H1 (cell line): ENCODE measurements around the gene PCED1B. TPM values are rescaled to one million over a fixed set of nuclear protein-coding genes. Genes with fewer than 3 reads are reported as not detected.
"Not testable (repeated sequence)": the region's sequence is repeated elsewhere in the genome, so short reads cannot be mapped to it uniquely, and the experiment has no call there.

Experiments
- CTCF ChIA-PET: fragments of 300-600 bp; sonication (Branson Sonifier 250); formaldehyde crosslinking; loops from one replicate; lab custom pipeline; 2021; ENCODE audit not compliant: partially characterized antibody; lab: Charles Lee
- POLR2A ChIA-PET: fragments of 300-600 bp; sonication (Branson Sonifier 250); formaldehyde crosslinking; loops from one replicate; lab custom pipeline; 2021; ENCODE audit warnings: inconsistent platforms; ENCODE audit not compliant: partially characterized antibody; lab: Charles Lee
- DNase-seq, 2 experiments: peaks; one replicate each; pipeline versions ENCODE4 v3.0.0 to v3.0.0-alpha.2; 2010 to 2022; ENCODE audit warnings: low spot score in 2 of 2, low read depth in 1 of 2, mixed read lengths in 1 of 2
- FAIRE-seq: peaks from 2 replicates; lab custom pipeline; 2011; peaks lifted over from hg19 to GRCh38; lab: Jason Lieb, UNC
- H2AFZ ChIP-seq: 2 replicates; pipeline ENCODE4 v1.8.1; 2012; ENCODE audit warnings: low read length, inconsistent platforms
- H2AK5ac ChIP-seq: 2 replicates; pipeline ENCODE4 v1.6.1; 2013; ENCODE audit warnings: low read depth, low read length
- H2BK120ac ChIP-seq: replicated peaks from 2 replicates; pipeline ENCODE3; 2013; ENCODE audit warnings: low read depth, low read length, inconsistent platforms
- H2BK12ac ChIP-seq: 2 replicates; pipeline ENCODE4 v1.6.1; 2013; ENCODE audit warnings: low read depth, low read length
- H2BK15ac ChIP-seq: 2 replicates; pipeline ENCODE4 v1.6.1; 2013; ENCODE audit warnings: low read length
- H2BK20ac ChIP-seq: 2 replicates; pipeline ENCODE4 v1.6.1; 2013; ENCODE audit warnings: low read length
- H2BK5ac ChIP-seq: 2 replicates; pipeline ENCODE4 v1.6.1; 2013; ENCODE audit warnings: low read depth, low read length
- H3K14ac ChIP-seq: 2 replicates; pipeline ENCODE4 v1.6.1; 2013; ENCODE audit warnings: inconsistent platforms; ENCODE audit not compliant: insufficient read length
- H3K18ac ChIP-seq: 2 replicates; pipeline ENCODE4 v1.6.1; 2013; ENCODE audit warnings: low read length; ENCODE audit errors: extremely low read depth
- H3K23ac ChIP-seq: 2 replicates; pipeline ENCODE4 v1.6.1; 2013; ENCODE audit warnings: inconsistent platforms; ENCODE audit not compliant: insufficient read length
- H3K23me2 ChIP-seq: 2 replicates; pipeline ENCODE4 v1.6.1; 2013; ENCODE audit warnings: low read depth, low read length
- H3K27ac ChIP-seq: 2 replicates; pipeline ENCODE4 v1.6.1; 2011; ENCODE audit warnings: low read depth, low read length, inconsistent platforms
- H3K27me3 ChIP-seq, 4 experiments: replicated peaks in 1 of 4; 1 replicate in 1 of 4; 2 replicates in 3 of 4; pipeline versions ENCODE4 v1.6.1 to v1.8.1; 2011 to 2013; ENCODE audit warnings: low read length in 3 of 4, mild to moderate bottlenecking in 3 of 4, inconsistent platforms in 2 of 4, mixed read lengths in 2 of 4, moderate library complexity in 1 of 4; ENCODE audit not compliant: control insufficient read depth in 3 of 4, insufficient read depth in 3 of 4; ENCODE audit errors: extremely low read depth in 1 of 4
- H3K36me3 ChIP-seq, 4 experiments: 2 replicates each; pipeline versions ENCODE4 v1.6.1 to v1.8.1; 2011 to 2013; ENCODE audit warnings: mild to moderate bottlenecking in 4 of 4, low read length in 3 of 4, moderate library complexity in 2 of 4, control low read depth in 1 of 4, inconsistent platforms in 1 of 4; ENCODE audit not compliant: insufficient read depth in 4 of 4, control insufficient read depth in 2 of 4
- H3K4ac ChIP-seq: replicated peaks from 2 replicates; pipeline ENCODE3; 2013; ENCODE audit warnings: low read length, low read depth, mixed read lengths, inconsistent platforms; ENCODE audit not compliant: insufficient read length
- H3K4me1 ChIP-seq, 4 experiments: replicated peaks in 1 of 4; 1 replicate in 1 of 4; 2 replicates in 3 of 4; pipeline versions ENCODE4 v1.6.1 to v1.8.1; 2011 to 2013; ENCODE audit warnings: low read length in 3 of 4, inconsistent platforms in 2 of 4, mixed read lengths in 1 of 4; ENCODE audit not compliant: insufficient read depth in 4 of 4, control insufficient read depth in 3 of 4
- H3K4me2 ChIP-seq, 2 experiments: 2 replicates each; pipeline versions ENCODE4 v1.6.1 to v1.8.1; 2011 to 2013; ENCODE audit warnings: low read depth in 2 of 2, low read length in 2 of 2, control low read depth in 1 of 2, inconsistent platforms in 1 of 2, mild to moderate bottlenecking in 1 of 2; ENCODE audit not compliant: insufficient read depth in 1 of 2
- H3K4me3 ChIP-seq, 4 experiments: fragments of 200-600, 300-600 bp in 1 of 4; sonication (generic), shearing (Covaris generic), sonication (Bioruptor Twin) in 1 of 4; 2 replicates each; pipeline versions ENCODE4 v1.5.1 to v1.8.1; 2011 to 2016; ENCODE audit warnings: low read length in 4 of 4, low read depth in 3 of 4, control low read depth in 2 of 4, inconsistent platforms in 2 of 4, mild to moderate bottlenecking in 2 of 4, mixed read lengths in 1 of 4, moderate library complexity in 1 of 4; ENCODE audit not compliant: insufficient read depth in 2 of 4; ENCODE audit errors: extremely low read depth in 1 of 4
- H3K56ac ChIP-seq: replicated peaks from 2 replicates; pipeline ENCODE3; 2013; ENCODE audit warnings: low read depth, mild to moderate bottlenecking, mixed read lengths, low read length, inconsistent platforms; ENCODE audit not compliant: insufficient read length
- H3K79me1 ChIP-seq: 2 replicates; pipeline ENCODE4 v1.6.1; 2013; ENCODE audit warnings: low read depth, low read length, control low read depth
- H3K79me2 ChIP-seq, 2 experiments: 2 replicates each; pipeline versions ENCODE4 v1.6.1 to v1.8.1; 2012 to 2013; ENCODE audit warnings: low read length in 2 of 2, mild to moderate bottlenecking in 2 of 2, inconsistent platforms in 1 of 2; ENCODE audit not compliant: insufficient read depth in 2 of 2, control insufficient read depth in 1 of 2
- H3K9ac ChIP-seq, 4 experiments: replicated peaks in 1 of 4; 1 replicate in 1 of 4; 2 replicates in 3 of 4; pipeline versions ENCODE4 v1.6.1 to v1.8.1; 2011 to 2013; ENCODE audit warnings: low read depth in 3 of 4, low read length in 3 of 4, control low read depth in 2 of 4, mild to moderate bottlenecking in 2 of 4, moderate library complexity in 2 of 4, inconsistent platforms in 1 of 4; ENCODE audit errors: extremely low read depth in 1 of 4
- H3K9me3 ChIP-seq, 2 experiments: 2 replicates each; pipeline versions ENCODE4 v1.6.1 to v1.8.1; 2012 to 2013; ENCODE audit warnings: mild to moderate bottlenecking in 2 of 2, moderate library complexity in 2 of 2, control low read depth in 1 of 2, inconsistent platforms in 1 of 2, low read depth in 1 of 2, low read length in 1 of 2, mixed read lengths in 1 of 2; ENCODE audit not compliant: insufficient read depth in 2 of 2
- H4K20me1 ChIP-seq, 2 experiments: replicated peaks in 1 of 2; 2 replicates each; pipeline versions ENCODE3 to v1.8.1; 2011 to 2013; ENCODE audit warnings: inconsistent platforms in 2 of 2, low read length in 2 of 2, mild to moderate bottlenecking in 1 of 2; ENCODE audit not compliant: insufficient read depth in 2 of 2, control insufficient read depth in 1 of 2
- H4K5ac ChIP-seq: 2 replicates; pipeline ENCODE4 v1.6.1; 2013; ENCODE audit warnings: low read length, low read depth, mixed read lengths, inconsistent platforms; ENCODE audit not compliant: insufficient read length
- H4K8ac ChIP-seq: 2 replicates; pipeline ENCODE4 v1.8.0; 2013; ENCODE audit warnings: mild to moderate bottlenecking, moderate library complexity, low read length, inconsistent platforms; ENCODE audit not compliant: insufficient read depth; ENCODE audit errors: extremely low read depth
- H4K91ac ChIP-seq: replicated peaks from 2 replicates; pipeline ENCODE3; 2013; ENCODE audit warnings: low read length, mixed read lengths, inconsistent platforms; ENCODE audit not compliant: insufficient read length
- WGBS, 2 experiments: shearing (Covaris generic) in 1 of 2; methylation state at CpG; one replicate each; pipeline versions ENCODE4 v1.1.6 to v1.1.7; 2013 to 2015; ENCODE audit warnings: low lambda C conversion rate in 2 of 2, mixed read lengths in 2 of 2, inconsistent platforms in 1 of 2, low coverage in 1 of 2, missing lambda C conversion rate in 1 of 2; ENCODE audit not compliant: insufficient replicate concordance in 2 of 2, insufficient coverage in 1 of 2, insufficient read length in 1 of 2; ENCODE audit errors: extremely low coverage in 1 of 2, missing lambda C conversion rate in 1 of 2; 5-methylcytosine and 5-hydroxymethylcytosine counted together
- polyA plus RNA-seq, 7 experiments: library from polyadenylated mRNA; depleted of rRNA in 3 of 7; stranded (reverse) in 5 of 7; unstranded in 2 of 7; fragments of >200 nt in 5 of 7; fragments of 200-250 nt in 2 of 7; gene quantifications; 1 replicate in 5 of 7; 2 replicates in 1 of 7; 4 replicates in 1 of 7; pipeline versions ENCODE4 v1.2.1 to v1.2.3, GENCODE V29; 2011 to 2013; ENCODE audit warnings: missing spikeins in 2 of 7, mixed read lengths in 2 of 7
- total RNA-seq: library from RNA; stranded (reverse); fragmentation: NEBNext Ultra II Directional; extraction: Animal tissue kit (Norgen Biotek cat#: 25700); gene quantifications from 2 replicates; pipeline ENCODE4 v1.2.1, GENCODE V29; 2021

PCED1B gene
- total and polyA plus RNA-seq, 2 of the 8 experiments (the other 6 are each of a cell fraction or from before 2014, with no cell fraction given): 4.7 to 5.4 TPM

- DNase-seq, H4K20me1 ChIP-seq, H3K18ac ChIP-seq, H2BK120ac ChIP-seq, H3K23me2 ChIP-seq, H2BK15ac ChIP-seq, H3K79me2 ChIP-seq, H2BK20ac ChIP-seq, FAIRE-seq, H2BK5ac ChIP-seq, H4K8ac ChIP-seq, H3K56ac ChIP-seq, H2AFZ ChIP-seq, H3K4ac ChIP-seq, H3K4me3 ChIP-seq, H3K14ac ChIP-seq, POLR2A ChIA-PET, H2AK5ac ChIP-seq, H3K36me3 ChIP-seq, H3K4me1 ChIP-seq, H3K9ac ChIP-seq, H4K91ac ChIP-seq, H3K23ac ChIP-seq, H3K27ac ChIP-seq, H3K4me2 ChIP-seq, H4K5ac ChIP-seq, H2BK12ac ChIP-seq, H3K79me1 ChIP-seq, H3K27me3 ChIP-seq: not testable (repeated sequence)
- WGBS, 2 experiments: 93% methylated on average over 3 of the region's 3 CpGs; no CpG with 5 or more reads in 1 of the 2 experiments
- H3K9me3 ChIP-seq: peaks cover 10 to 12% of the 10 kb centered on the region in 2 experiments
- CTCF ChIA-PET: interaction anchor here (1.0 to 2.7 kb wide), 2 partner anchors 14 to 19 kb away, joined by 3 to 12 read pairs; no protein-coding TSS in a partner anchor
Observed at GRCh38 chr12:47051291-47051690, 28.1 kb upstream of the PCED1B start.
